ENCODE measurements around the gene GKN2.
"Not testable (repeated sequence)": the region's sequence is repeated elsewhere in the genome, so short reads cannot be mapped to it uniquely, and the experiment has no call there.

The GKN2 gene

GRCh38 chr2:68907232-68907919 is 45.3 kb downstream of the GKN2 start:
- peaks cover 14% of the 10 kb centered on the region for H3K4me1 ChIP-seq (ENCODE audit: control insufficient read depth, low read depth, low read length)
- H3K27me3 ChIP-seq (ENCODE audit: control insufficient read depth, insufficient read depth, low read length), result no peaks in the 10 kb centered on the region
- no peaks in the 10 kb centered on the region for H3K9me3 ChIP-seq (ENCODE audit: control insufficient read depth, low read depth, low read length)
- H3K27ac ChIP-seq (ENCODE audit: low read length), result no peak overlapping the region
- no peak overlapping the region for H3K4me3 ChIP-seq (ENCODE audit: low read length)
- H3K36me3 ChIP-seq (ENCODE audit: control insufficient read depth, low read depth, low read length), result no peaks in the 10 kb centered on the region
- no peak overlapping the region for H3K9ac ChIP-seq (ENCODE audit: low read length)

- no peaks in the 10 kb centered on the region for H3K9me3 ChIP-seq (ENCODE audit: control insufficient read depth, low read depth, low read length)
- H3K27ac ChIP-seq (ENCODE audit: low read length), result no peak overlapping the region
- H3K27me3 ChIP-seq (ENCODE audit: control insufficient read depth, insufficient read depth, low read length), result no peaks in the 10 kb centered on the region
- no peak overlapping the region for H3K4me3 ChIP-seq (ENCODE audit: low read length)
- peaks cover 13% of the 10 kb centered on the region for H3K4me1 ChIP-seq (ENCODE audit: control insufficient read depth, low read depth, low read length)
- no peak overlapping the region for H3K9ac ChIP-seq (ENCODE audit: low read length)
- H3K36me3 ChIP-seq (ENCODE audit: control insufficient read depth, low read depth, low read length), result no peaks in the 10 kb centered on the region
Measured at GRCh38 chr2:68906716-68907115, 46.0 kb downstream of the GKN2 start.

- H3K4me1 ChIP-seq (ENCODE audit: control insufficient read depth, low read depth, low read length), result no peaks in the 10 kb centered on the region
- H3K27me3 ChIP-seq (ENCODE audit: control insufficient read depth, insufficient read depth, low read length), result no peaks in the 10 kb centered on the region
- no peak overlapping the region for H3K4me3 ChIP-seq (ENCODE audit: low read length)
- H3K9ac ChIP-seq (ENCODE audit: low read length), result no peak overlapping the region
- H3K9me3 ChIP-seq (ENCODE audit: control insufficient read depth, low read depth, low read length), result no peaks in the 10 kb centered on the region
- no peaks in the 10 kb centered on the region for H3K36me3 ChIP-seq (ENCODE audit: control insufficient read depth, low read depth, low read length)
- no peak overlapping the region for H3K27ac ChIP-seq (ENCODE audit: low read length)
Measured at GRCh38 chr2:68905116-68905515, 47.6 kb downstream of the GKN2 start.

GRCh38 chr2:68901561-68901960 is 51.1 kb downstream of the GKN2 start:
- Histone ChIP-seq H3K9ac (ENCODE audit: low read length) (no peak overlapping the region), H3K9me3 (ENCODE audit: control insufficient read depth, low read depth, low read length) (no peaks in the 10 kb centered on the region), H3K36me3 (ENCODE audit: control insufficient read depth, low read depth, low read length) (no peaks in the 10 kb centered on the region), H3K27me3 (ENCODE audit: control insufficient read depth, insufficient read depth, low read length) (no peaks in the 10 kb centered on the region), H3K4me1 (ENCODE audit: control insufficient read depth, low read depth, low read length) (no peaks in the 10 kb centered on the region), H3K4me3 (ENCODE audit: low read length) (no peak overlapping the region), H3K27ac (ENCODE audit: low read length) (no peak overlapping the region)

GRCh38 chr2:68901199-68901514 is 51.5 kb downstream of the GKN2 start:
- Histone ChIP-seq H3K9me3 (ENCODE audit: control insufficient read depth, low read depth, low read length) (no peaks in the 10 kb centered on the region), H3K4me1 (ENCODE audit: control insufficient read depth, low read depth, low read length) (no peaks in the 10 kb centered on the region), H3K9ac (ENCODE audit: low read length) (no peak overlapping the region), H3K27ac (ENCODE audit: low read length) (no peak overlapping the region), H3K27me3 (ENCODE audit: control insufficient read depth, insufficient read depth, low read length) (no peaks in the 10 kb centered on the region), H3K4me3 (ENCODE audit: low read length) (no peak overlapping the region), H3K36me3 (ENCODE audit: control insufficient read depth, low read depth, low read length) (no peaks in the 10 kb centered on the region)

- no peaks in the 10 kb centered on the region for H3K9me3 ChIP-seq (ENCODE audit: control insufficient read depth, low read depth, low read length)
- H3K27ac ChIP-seq (ENCODE audit: low read length), result no peak overlapping the region
- H3K36me3 ChIP-seq (ENCODE audit: control insufficient read depth, low read depth, low read length), result no peaks in the 10 kb centered on the region
- H3K4me3 ChIP-seq (ENCODE audit: low read length), result no peak overlapping the region
- no peaks in the 10 kb centered on the region for H3K27me3 ChIP-seq (ENCODE audit: control insufficient read depth, insufficient read depth, low read length)
- H3K4me1 ChIP-seq (ENCODE audit: control insufficient read depth, low read depth, low read length), result no peaks in the 10 kb centered on the region
- no peak overlapping the region for H3K9ac ChIP-seq (ENCODE audit: low read length)
Measured at GRCh38 chr2:68900496-68901198, 52.0 kb downstream of the GKN2 start.

- H3K9ac ChIP-seq (ENCODE audit: low read length); H3K36me3 ChIP-seq (ENCODE audit: control insufficient read depth, low read depth, low read length); H3K27me3 ChIP-seq (ENCODE audit: control insufficient read depth, insufficient read depth, low read length); H3K4me3 ChIP-seq (ENCODE audit: low read length); H3K27ac ChIP-seq (ENCODE audit: low read length); H3K9me3 ChIP-seq (ENCODE audit: control insufficient read depth, low read depth, low read length); H3K4me1 ChIP-seq (ENCODE audit: control insufficient read depth, low read depth, low read length): not testable (repeated sequence)
Measured at GRCh38 chr2:68895981-68896380, 56.7 kb downstream of the GKN2 start.

Measured in iPS-18a (cell line).